ENCODE measurements around the gene ARID5A.

DNA sequence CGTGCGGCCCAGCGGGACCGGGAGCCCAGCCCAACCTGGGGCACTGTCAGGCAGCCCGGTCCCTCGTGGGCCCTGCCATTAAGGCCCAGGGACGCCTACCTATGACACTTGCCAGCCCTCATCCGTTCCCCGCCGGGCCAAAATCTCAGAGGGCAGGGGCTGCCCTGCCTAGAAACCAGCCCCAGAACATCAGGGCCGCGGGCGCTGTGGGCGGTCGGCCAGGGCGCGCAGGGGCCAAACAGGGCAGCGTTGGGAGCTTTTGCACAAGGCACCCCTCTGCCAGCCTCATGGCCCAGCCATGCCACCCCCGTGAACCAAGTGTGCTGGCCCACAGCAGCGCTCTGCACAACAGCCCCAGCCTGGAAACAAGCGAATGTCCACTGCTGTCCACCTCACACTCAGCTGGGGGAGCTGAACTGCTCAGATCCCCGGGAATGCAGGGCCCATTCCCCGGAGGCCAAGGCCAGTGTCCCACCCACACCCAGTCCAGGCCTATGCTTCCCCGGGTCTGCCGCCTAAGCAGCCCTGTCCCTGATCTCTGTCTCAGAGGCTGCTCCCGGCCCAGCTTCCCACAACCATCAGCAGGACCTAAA, 27.9 kb upstream of the ARID5A start:
- no peak for TF ChIP-seq RELA (CRISPR knock-in tag; IDR thresholded peaks at IDR 0.05; ENCODE audit: borderline replicate concordance)
- TF ChIP-seq, protein P1, sequence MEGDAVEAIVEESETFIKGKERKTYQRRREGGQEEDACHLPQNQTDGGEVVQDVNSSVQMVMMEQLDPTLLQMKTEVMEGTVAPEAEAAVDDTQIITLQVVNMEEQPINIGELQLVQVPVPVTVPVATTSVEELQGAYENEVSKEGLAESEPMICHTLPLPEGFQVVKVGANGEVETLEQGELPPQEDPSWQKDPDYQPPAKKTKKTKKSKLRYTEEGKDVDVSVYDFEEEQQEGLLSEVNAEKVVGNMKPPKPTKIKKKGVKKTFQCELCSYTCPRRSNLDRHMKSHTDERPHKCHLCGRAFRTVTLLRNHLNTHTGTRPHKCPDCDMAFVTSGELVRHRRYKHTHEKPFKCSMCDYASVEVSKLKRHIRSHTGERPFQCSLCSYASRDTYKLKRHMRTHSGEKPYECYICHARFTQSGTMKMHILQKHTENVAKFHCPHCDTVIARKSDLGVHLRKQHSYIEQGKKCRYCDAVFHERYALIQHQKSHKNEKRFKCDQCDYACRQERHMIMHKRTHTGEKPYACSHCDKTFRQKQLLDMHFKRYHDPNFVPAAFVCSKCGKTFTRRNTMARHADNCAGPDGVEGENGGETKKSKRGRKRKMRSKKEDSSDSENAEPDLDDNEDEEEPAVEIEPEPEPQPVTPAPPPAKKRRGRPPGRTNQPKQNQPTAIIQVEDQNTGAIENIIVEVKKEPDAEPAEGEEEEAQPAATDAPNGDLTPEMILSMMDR (IDR thresholded peaks at IDR 0.05) = no peak
- TF ChIP-seq ZBTB43 (CRISPR knock-in tag; IDR thresholded peaks at IDR 0.05) = no peak
- TF ChIP-seq ZBTB21 (CRISPR knock-in tag; IDR thresholded peaks at IDR 0.05; ENCODE audit: borderline replicate concordance) = no peak
- no peak for TF ChIP-seq ATF6 (CRISPR knock-in tag; IDR thresholded peaks at IDR 0.05)
- TF ChIP-seq, protein P2, sequence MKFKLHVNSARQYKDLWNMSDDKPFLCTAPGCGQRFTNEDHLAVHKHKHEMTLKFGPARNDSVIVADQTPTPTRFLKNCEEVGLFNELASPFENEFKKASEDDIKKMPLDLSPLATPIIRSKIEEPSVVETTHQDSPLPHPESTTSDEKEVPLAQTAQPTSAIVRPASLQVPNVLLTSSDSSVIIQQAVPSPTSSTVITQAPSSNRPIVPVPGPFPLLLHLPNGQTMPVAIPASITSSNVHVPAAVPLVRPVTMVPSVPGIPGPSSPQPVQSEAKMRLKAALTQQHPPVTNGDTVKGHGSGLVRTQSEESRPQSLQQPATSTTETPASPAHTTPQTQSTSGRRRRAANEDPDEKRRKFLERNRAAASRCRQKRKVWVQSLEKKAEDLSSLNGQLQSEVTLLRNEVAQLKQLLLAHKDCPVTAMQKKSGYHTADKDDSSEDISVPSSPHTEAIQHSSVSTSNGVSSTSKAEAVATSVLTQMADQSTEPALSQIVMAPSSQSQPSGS (CRISPR knock-in tag; IDR thresholded peaks at IDR 0.05; ENCODE audit: borderline replicate concordance, low read depth) = no peak
- TF ChIP-seq ZNF138 (CRISPR knock-in tag; conservative IDR thresholded peaks at IDR 0.05) = no peak
- no peak for TF ChIP-seq ZSCAN18 (CRISPR knock-in tag; IDR thresholded peaks at IDR 0.05)
- TF ChIP-seq NFYB (CRISPR knock-in tag; conservative IDR thresholded peaks at IDR 0.05; ENCODE audit: low read depth) = no peak
- no peak for TF ChIP-seq FOXP1 (CRISPR knock-in tag; IDR thresholded peaks at IDR 0.05; ENCODE audit: borderline replicate concordance)
- TF ChIP-seq SP1 (CRISPR knock-in tag; conservative IDR thresholded peaks at IDR 0.05) = no peak
